GM12878 (cell line): ENCODE data around the gene RERE. TPM values are rescaled to one million over a fixed set of nuclear protein-coding genes. Genes with fewer than 3 reads are reported as not detected.
A peak's percentile ranks its signal among the peaks of the same experiment; 100 is the strongest.

Experiments used
- ATAC-seq: fragments of 200-7000 bp; cut with Tn5 transposase; 3 replicates; pipeline ENCODE4 v1.9.1; 2020; ENCODE audit warnings: mild to moderate bottlenecking, moderate library complexity
- BruUV-seq: library from RNA; stranded (reverse); fragments of 400-500 nt; replicated peaks from 2 replicates; lab custom pipeline; 2021; lab: Mats Ljungman, UMichigan
- CTCF ChIA-PET: fragments of 300-600 bp; sonication (Branson Sonifier 250); formaldehyde crosslinking; extraction: SDS; loops from one replicate; lab custom pipeline; 2021; ENCODE audit warnings: inconsistent platforms; lab: Yijun Ruan, JAX
- POLR2A ChIA-PET: fragments of 350-600 bp; formaldehyde crosslinking; extraction: SDS; loops from one replicate; lab custom pipeline; 2021; ENCODE audit warnings: inconsistent platforms; lab: Charles Lee
- RAD21 ChIA-PET: fragments of 300-600 bp; sonication (Branson Sonifier 250); formaldehyde crosslinking; loops from one replicate; lab custom pipeline; 2023; ENCODE audit warnings: antibody characterized with exemption; ENCODE audit not compliant: unreplicated experiment; lab: Charles Lee
- SMC1A ChIA-PET: fragments of 300-600 bp; sonication (Branson Sonifier 250); formaldehyde crosslinking; loops from one replicate; lab custom pipeline; 2023; ENCODE audit not compliant: unreplicated experiment, uncharacterized antibody; lab: Charles Lee
- DNase-seq: peaks from one replicate; pipeline ENCODE4 v3.0.0-alpha.2; 2011; ENCODE audit warnings: low read depth, low spot score
- FAIRE-seq: peaks from 3 replicates; lab custom pipeline; 2011; peaks lifted over from hg19 to GRCh38; lab: Jason Lieb, UNC
- H2AFZ ChIP-seq: 2 replicates; pipeline ENCODE4 v1.6.0; 2011; ENCODE audit warnings: low read depth, low read length, control low read depth; ENCODE audit not compliant: control insufficient read depth
- H3K27ac ChIP-seq: 2 replicates; pipeline ENCODE4 v1.5.1; 2011; ENCODE audit warnings: control low read depth; ENCODE audit not compliant: control insufficient read depth, insufficient read depth
- H3K27me3 ChIP-seq, 2 experiments: replicated peaks in 1 of 2; 2 replicates each; pipeline versions ENCODE4 v1.6.0 to v1.6.1; 2011; ENCODE audit warnings: low read length in 1 of 2; ENCODE audit not compliant: control insufficient read depth in 2 of 2, insufficient read depth in 2 of 2
- H3K36me3 ChIP-seq, 2 experiments: 2 replicates each; pipeline ENCODE4 v1.5.1; 2011; ENCODE audit warnings: low read length in 1 of 2; ENCODE audit not compliant: control insufficient read depth in 2 of 2, insufficient read depth in 2 of 2
- H3K4me1 ChIP-seq: 2 replicates; pipeline ENCODE4 v1.6.1; 2011; ENCODE audit warnings: mild to moderate bottlenecking, low read length, moderate library complexity, mixed read lengths; ENCODE audit not compliant: control insufficient read depth, insufficient read depth
- H3K4me2 ChIP-seq: 2 replicates; pipeline ENCODE4 v1.6.0; 2011; ENCODE audit warnings: control low read depth; ENCODE audit not compliant: control insufficient read depth, insufficient read depth
- H3K4me3 ChIP-seq: fragments of 200-600 bp; sonication (generic); 2 replicates; pipeline ENCODE4 v1.5.1; 2016
- H3K79me2 ChIP-seq: 2 replicates; pipeline ENCODE4 v1.6.0; 2011; ENCODE audit warnings: low read length; ENCODE audit not compliant: control insufficient read depth, insufficient read depth
- H3K9ac ChIP-seq: 2 replicates; pipeline ENCODE4 v1.8.0; 2011; ENCODE audit warnings: low read length, control low read depth, mixed read lengths; ENCODE audit not compliant: control insufficient read depth, insufficient read depth
- H3K9me3 ChIP-seq: replicated peaks from 3 replicates; pipeline ENCODE4 v1.5.1; 2011; ENCODE audit warnings: mild to moderate bottlenecking, low read length; ENCODE audit not compliant: control insufficient read depth, insufficient read depth
- H4K20me1 ChIP-seq: 2 replicates; pipeline ENCODE4 v1.6.0; 2011; ENCODE audit not compliant: control insufficient read depth, insufficient read depth
- CREB1 ChIP-seq: IDR thresholded peaks from 2 replicates; pipeline ENCODE4 v1.6.1; 2012; ENCODE audit warnings: low read depth, mild to moderate bottlenecking, inconsistent platforms
- JUND ChIP-seq: IDR thresholded peaks from 2 replicates; pipeline ENCODE4 v1.6.1; 2012; ENCODE audit warnings: low read depth, mild to moderate bottlenecking, low read length, improper control_type of control experiment, moderate library complexity
- NFYB ChIP-seq: IDR thresholded peaks from 2 replicates; pipeline ENCODE4 v1.6.1; 2011; ENCODE audit warnings: low read depth, mild to moderate bottlenecking, low read length, improper control_type of control experiment, moderate library complexity; ENCODE audit not compliant: insufficient read depth
- PAX5 ChIP-seq: IDR thresholded peaks from 2 replicates; pipeline ENCODE4 v1.6.1; 2011; ENCODE audit warnings: low read depth, low read length, borderline replicate concordance
- PAX8 ChIP-seq: fragments of 450-650 bp; IDR thresholded peaks from 2 replicates; pipeline ENCODE4 v1.6.1; 2017; ENCODE audit warnings: mild to moderate bottlenecking, moderate library complexity
- PML ChIP-seq: IDR thresholded peaks from 2 replicates; pipeline ENCODE4 v1.6.1; 2012; ENCODE audit warnings: low read length, inconsistent platforms
- POLR2A ChIP-seq: IDR thresholded peaks from 2 replicates; pipeline ENCODE4 v1.6.1; 2011; ENCODE audit warnings: low read depth, mild to moderate bottlenecking, low read length
- POLR2AphosphoS2 ChIP-seq: IDR thresholded peaks from 2 replicates; pipeline ENCODE4 v1.6.1; 2011; ENCODE audit warnings: low read depth, mild to moderate bottlenecking, low read length, improper control_type of control experiment, moderate library complexity
- POLR2AphosphoS5 ChIP-seq: IDR thresholded peaks from 2 replicates; pipeline ENCODE4 v1.6.1; 2011; ENCODE audit warnings: mild to moderate bottlenecking, low read length, inconsistent platforms
- POU2F2 ChIP-seq: IDR thresholded peaks from 3 replicates; pipeline ENCODE4 v1.6.1; 2011; ENCODE audit warnings: low read depth, mild to moderate bottlenecking, low read length, borderline replicate concordance
- RAD21 ChIP-seq: IDR thresholded peaks from 2 replicates; pipeline ENCODE4 v1.6.1; 2011; ENCODE audit warnings: mild to moderate bottlenecking, low read depth, low read length, moderate library complexity; ENCODE audit not compliant: insufficient read depth
- SIN3A ChIP-seq: IDR thresholded peaks from 2 replicates; pipeline ENCODE4 v1.6.1; 2012; ENCODE audit warnings: low read depth, low read length, improper control_type of control experiment
- SMAD1 ChIP-seq: fragments of 450-650 bp; IDR thresholded peaks from 2 replicates; pipeline ENCODE4 v1.6.1; 2018; ENCODE audit warnings: mild to moderate bottlenecking, low read depth; ENCODE audit not compliant: partially characterized antibody
- SP1 ChIP-seq: IDR thresholded peaks from one replicate; pipeline ENCODE4 v1.6.1; 2011; ENCODE audit warnings: low read depth, low read length
- YY1 ChIP-seq: IDR thresholded peaks from 2 replicates; pipeline ENCODE4 v1.6.1; 2011; ENCODE audit warnings: low read depth, mild to moderate bottlenecking, low read length
- WGBS: methylation state at CpG from one replicate; pipeline ENCODE4 v1.1.6; 2016; ENCODE audit warnings: low lambda C conversion rate; ENCODE audit not compliant: insufficient replicate concordance, insufficient coverage; ENCODE audit errors: missing lambda C conversion rate; 5-methylcytosine and 5-hydroxymethylcytosine counted together
- in situ Hi-C: fragments of 300-500 bp; cut with MboI; formaldehyde crosslinking; loops from 9 replicates; pipeline ENCODE4 v1.14.3; 2018; ENCODE audit warnings: mixed read lengths
- intact Hi-C: fragments of 100-400 bp; cut with micrococcal nuclease; formaldehyde crosslinking; loops from one replicate; pipeline ENCODE4 v1.14.2; 2022; ENCODE audit not compliant: unreplicated experiment
- polyA plus RNA-seq, 11 experiments: library from polyadenylated mRNA; depleted of rRNA in 4 of 11; unstranded in 6 of 11; stranded (reverse) in 5 of 11; fragments of >200 nt; fragmentation: Nextera tagmentation in 4 of 11; fragmentation: Illumina TruSeq in 1 of 11; extraction: Ambion mirVana in 4 of 11; extraction: Trizol in 1 of 11; gene quantifications; 1 replicate in 1 of 11; 2 replicates in 10 of 11; pipeline versions ENCODE4 v1.2.1 to v1.2.3, GENCODE V29; 2011 to 2016; ENCODE audit warnings: inconsistent platforms in 2 of 11, missing spikeins in 2 of 11, low read depth in 1 of 11
- total RNA-seq, 4 experiments: library from RNA; depleted of rRNA in 3 of 4; stranded (reverse); fragments of >200 nt in 3 of 4; fragmentation: Illumina TruSeq in 1 of 4; extraction: Trizol in 1 of 4; gene quantifications; 2 replicates each; pipeline versions ENCODE4 v1.2.1 to v1.2.3, GENCODE V29; 2013 to 2021
- TF ChIP-seq, protein P1 (sequence below): IDR thresholded peaks from 2 replicates; pipeline ENCODE4 v1.6.1; 2012; ENCODE audit warnings: low read length, inconsistent platforms
- TF ChIP-seq, protein P2 (sequence below), 3 experiments: IDR thresholded peaks in 2 of 3; conservative IDR thresholded peaks in 1 of 3; 2 replicates each; pipeline ENCODE4 v1.5.1; 2011; ENCODE audit warnings: low read depth in 3 of 3, low read length in 3 of 3, mild to moderate bottlenecking in 3 of 3, control low read depth in 2 of 3, moderate library complexity in 2 of 3, inconsistent platforms in 1 of 3, mixed read lengths in 1 of 3; ENCODE audit not compliant: control insufficient read depth in 2 of 3, insufficient read depth in 1 of 3; ENCODE audit errors: extremely low read depth in 1 of 3
- TF ChIP-seq, protein P3 (sequence below): IDR thresholded peaks from 2 replicates; pipeline ENCODE4 v1.6.1; 2012; ENCODE audit warnings: low read depth, low read length, improper control_type of control experiment

The RERE gene
- total and polyA plus RNA-seq, 10 of the 15 experiments (the other 5 are each of a cell fraction or from before 2014, with no cell fraction given): 5.2 to 60.5 (median 20.2) TPM

- H3K4me3 ChIP-seq: no peak overlapping the region
- ChIA-PET SMC1A (interaction anchor here (0.8 to 6.8 kb wide), 9 partner anchors 10 to 298 kb away, joined by 3 to 31 read pairs (median 4); no protein-coding TSS in a partner anchor), POLR2A (interaction anchor here (1.0 to 1.4 kb wide), 4 partner anchors 15 to 130 kb away, joined by 3 to 5 read pairs (median 3); no protein-coding TSS in a partner anchor), RAD21 (interaction anchor here (0.6 to 1.7 kb wide), 3 partner anchors 10 to 326 kb away, joined by 3 to 5 read pairs (median 5); no protein-coding TSS in a partner anchor), CTCF (interaction anchor here (0.6 to 4.4 kb wide), 23 partner anchors 9 to 407 kb away, joined by 3 to 52 read pairs (median 4); no protein-coding TSS in a partner anchor)
- ATAC-seq (peak; percentile 72), DNase-seq (no peak), FAIRE-seq (peak; percentile 18)
- no peaks in the 10 kb centered on the region for H3K27me3 ChIP-seq
- BruUV-seq: no TSS peak
- intact Hi-C loops (no loop called here), in situ Hi-C loops (no loop called here)
- TF ChIP-seq POLR2AphosphoS5 (peak; percentile 80), SMAD1 (no peak), POLR2A (peak; percentile 60), POU2F2 (no peak), PAX5 (peak; percentile 90), POLR2AphosphoS2 (peak; percentile 68), PAX8 (no peak), PML (peak; percentile 39; the same call in 1 of the 2 replicates), NFYB (no peak), JUND (no peak), SP1 (no peak), RAD21 (peak; percentile 42; the same call in 1 of the 2 replicates), CREB1 (peak; percentile 12; the same call in 1 of the 2 replicates), YY1 (peak; percentile 39; the same call in 1 of the 2 replicates), SIN3A (no peak)
- TF ChIP-seq, protein P1, sequence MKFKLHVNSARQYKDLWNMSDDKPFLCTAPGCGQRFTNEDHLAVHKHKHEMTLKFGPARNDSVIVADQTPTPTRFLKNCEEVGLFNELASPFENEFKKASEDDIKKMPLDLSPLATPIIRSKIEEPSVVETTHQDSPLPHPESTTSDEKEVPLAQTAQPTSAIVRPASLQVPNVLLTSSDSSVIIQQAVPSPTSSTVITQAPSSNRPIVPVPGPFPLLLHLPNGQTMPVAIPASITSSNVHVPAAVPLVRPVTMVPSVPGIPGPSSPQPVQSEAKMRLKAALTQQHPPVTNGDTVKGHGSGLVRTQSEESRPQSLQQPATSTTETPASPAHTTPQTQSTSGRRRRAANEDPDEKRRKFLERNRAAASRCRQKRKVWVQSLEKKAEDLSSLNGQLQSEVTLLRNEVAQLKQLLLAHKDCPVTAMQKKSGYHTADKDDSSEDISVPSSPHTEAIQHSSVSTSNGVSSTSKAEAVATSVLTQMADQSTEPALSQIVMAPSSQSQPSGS: peak; percentile 47; the same call in 1 of the 2 replicates
- TF ChIP-seq, protein P2, sequence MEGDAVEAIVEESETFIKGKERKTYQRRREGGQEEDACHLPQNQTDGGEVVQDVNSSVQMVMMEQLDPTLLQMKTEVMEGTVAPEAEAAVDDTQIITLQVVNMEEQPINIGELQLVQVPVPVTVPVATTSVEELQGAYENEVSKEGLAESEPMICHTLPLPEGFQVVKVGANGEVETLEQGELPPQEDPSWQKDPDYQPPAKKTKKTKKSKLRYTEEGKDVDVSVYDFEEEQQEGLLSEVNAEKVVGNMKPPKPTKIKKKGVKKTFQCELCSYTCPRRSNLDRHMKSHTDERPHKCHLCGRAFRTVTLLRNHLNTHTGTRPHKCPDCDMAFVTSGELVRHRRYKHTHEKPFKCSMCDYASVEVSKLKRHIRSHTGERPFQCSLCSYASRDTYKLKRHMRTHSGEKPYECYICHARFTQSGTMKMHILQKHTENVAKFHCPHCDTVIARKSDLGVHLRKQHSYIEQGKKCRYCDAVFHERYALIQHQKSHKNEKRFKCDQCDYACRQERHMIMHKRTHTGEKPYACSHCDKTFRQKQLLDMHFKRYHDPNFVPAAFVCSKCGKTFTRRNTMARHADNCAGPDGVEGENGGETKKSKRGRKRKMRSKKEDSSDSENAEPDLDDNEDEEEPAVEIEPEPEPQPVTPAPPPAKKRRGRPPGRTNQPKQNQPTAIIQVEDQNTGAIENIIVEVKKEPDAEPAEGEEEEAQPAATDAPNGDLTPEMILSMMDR (IDR thresholded peaks at IDR 0.05 in 2 of 3, conservative IDR thresholded peaks at IDR 0.05 in 1 of 3; ENCODE audit: control insufficient read depth in 2 of 3, extremely low read depth in 1 of 3, insufficient read depth in 1 of 3, low read depth in 3 of 3, low read length in 3 of 3): peak; percentile 60 to 62 (median 62); a peak in 5 of 6 replicates
- TF ChIP-seq, protein P3, sequence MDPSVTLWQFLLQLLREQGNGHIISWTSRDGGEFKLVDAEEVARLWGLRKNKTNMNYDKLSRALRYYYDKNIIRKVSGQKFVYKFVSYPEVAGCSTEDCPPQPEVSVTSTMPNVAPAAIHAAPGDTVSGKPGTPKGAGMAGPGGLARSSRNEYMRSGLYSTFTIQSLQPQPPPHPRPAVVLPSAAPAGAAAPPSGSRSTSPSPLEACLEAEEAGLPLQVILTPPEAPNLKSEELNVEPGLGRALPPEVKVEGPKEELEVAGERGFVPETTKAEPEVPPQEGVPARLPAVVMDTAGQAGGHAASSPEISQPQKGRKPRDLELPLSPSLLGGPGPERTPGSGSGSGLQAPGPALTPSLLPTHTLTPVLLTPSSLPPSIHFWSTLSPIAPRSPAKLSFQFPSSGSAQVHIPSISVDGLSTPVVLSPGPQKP: no peak
- peaks cover 1% of the 10 kb centered on the region for H3K79me2 ChIP-seq
- no peaks in the 10 kb centered on the region for H3K4me1 ChIP-seq
- no peak overlapping the region for H3K27ac ChIP-seq
- no peak overlapping the region for H2AFZ ChIP-seq
- 65% methylated on average over 12 of the region's 12 CpGs for WGBS
- peaks cover 33 to 47% of the 10 kb centered on the region in 2 experiments for H3K36me3 ChIP-seq
- H3K9ac ChIP-seq: no peak overlapping the region
- peaks cover 15% of the 10 kb centered on the region for H4K20me1 ChIP-seq
- no peak overlapping the region for H3K4me2 ChIP-seq
- H3K9me3 ChIP-seq: no peaks in the 10 kb centered on the region; the same call in 2 of the 3 replicates
These were observed 41.7 kb upstream of the RERE start for GRCh38 chr1:8858888-8859706.
